Mammary epithelial cell (primary cell): Measurements from ENCODE around the gene EFNA2.
"Not testable (repeated sequence)": the region's sequence is repeated elsewhere in the genome, so short reads cannot be mapped to it uniquely, and the experiment has no call there.

Experiments used
- EZH2 ChIP-seq: IDR thresholded peaks from 2 replicates; pipeline ENCODE4 v1.6.1; 2012; ENCODE audit warnings: low read length, inconsistent platforms, borderline replicate concordance
- TF ChIP-seq, protein P1 (sequence below), 2 donors: IDR thresholded peaks in 1 of 2; conservative IDR thresholded peaks in 1 of 2; 2 replicates each; pipeline ENCODE4 v1.5.1; 2011 to 2012; ENCODE audit warnings: inconsistent platforms in 2 of 2, low read length in 2 of 2, mild to moderate bottlenecking in 2 of 2, control low read depth in 1 of 2, low read depth in 1 of 2; ENCODE audit not compliant: insufficient read depth in 1 of 2; ENCODE audit errors: extremely low read depth in 1 of 2

DNA sequence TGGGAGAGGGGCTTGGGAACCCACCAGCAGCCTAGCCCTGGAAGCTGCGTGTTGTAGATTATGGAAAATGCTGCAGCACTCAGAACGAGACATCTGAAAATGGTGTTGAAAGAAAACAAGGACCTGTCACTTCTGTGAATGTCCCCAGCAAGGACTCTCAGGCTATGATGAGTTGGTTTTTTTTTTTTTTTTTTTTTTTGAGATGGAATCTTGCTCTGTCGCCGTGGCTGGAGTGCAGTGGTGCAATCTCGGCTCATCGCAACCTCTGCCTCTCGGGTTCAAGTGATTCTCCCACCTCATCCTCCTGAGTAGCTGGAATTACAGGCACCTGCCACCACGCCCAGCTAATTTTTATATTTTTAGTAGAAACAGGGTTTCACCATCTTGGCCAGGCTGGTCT lies 46.5 kb downstream of the EFNA2 start:
- TF ChIP-seq EZH2: not testable (repeated sequence)
- TF ChIP-seq, protein P1, sequence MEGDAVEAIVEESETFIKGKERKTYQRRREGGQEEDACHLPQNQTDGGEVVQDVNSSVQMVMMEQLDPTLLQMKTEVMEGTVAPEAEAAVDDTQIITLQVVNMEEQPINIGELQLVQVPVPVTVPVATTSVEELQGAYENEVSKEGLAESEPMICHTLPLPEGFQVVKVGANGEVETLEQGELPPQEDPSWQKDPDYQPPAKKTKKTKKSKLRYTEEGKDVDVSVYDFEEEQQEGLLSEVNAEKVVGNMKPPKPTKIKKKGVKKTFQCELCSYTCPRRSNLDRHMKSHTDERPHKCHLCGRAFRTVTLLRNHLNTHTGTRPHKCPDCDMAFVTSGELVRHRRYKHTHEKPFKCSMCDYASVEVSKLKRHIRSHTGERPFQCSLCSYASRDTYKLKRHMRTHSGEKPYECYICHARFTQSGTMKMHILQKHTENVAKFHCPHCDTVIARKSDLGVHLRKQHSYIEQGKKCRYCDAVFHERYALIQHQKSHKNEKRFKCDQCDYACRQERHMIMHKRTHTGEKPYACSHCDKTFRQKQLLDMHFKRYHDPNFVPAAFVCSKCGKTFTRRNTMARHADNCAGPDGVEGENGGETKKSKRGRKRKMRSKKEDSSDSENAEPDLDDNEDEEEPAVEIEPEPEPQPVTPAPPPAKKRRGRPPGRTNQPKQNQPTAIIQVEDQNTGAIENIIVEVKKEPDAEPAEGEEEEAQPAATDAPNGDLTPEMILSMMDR (conservative IDR thresholded peaks at IDR 0.05 in 1 of 2, IDR thresholded peaks at IDR 0.05 in 1 of 2; ENCODE audit: extremely low read depth in 1 of 2, insufficient read depth in 1 of 2, low read depth in 1 of 2, low read length in 2 of 2): not testable (repeated sequence)
